ENCODE data around the gene ZFP1.

ZFP1 gene

DNA sequence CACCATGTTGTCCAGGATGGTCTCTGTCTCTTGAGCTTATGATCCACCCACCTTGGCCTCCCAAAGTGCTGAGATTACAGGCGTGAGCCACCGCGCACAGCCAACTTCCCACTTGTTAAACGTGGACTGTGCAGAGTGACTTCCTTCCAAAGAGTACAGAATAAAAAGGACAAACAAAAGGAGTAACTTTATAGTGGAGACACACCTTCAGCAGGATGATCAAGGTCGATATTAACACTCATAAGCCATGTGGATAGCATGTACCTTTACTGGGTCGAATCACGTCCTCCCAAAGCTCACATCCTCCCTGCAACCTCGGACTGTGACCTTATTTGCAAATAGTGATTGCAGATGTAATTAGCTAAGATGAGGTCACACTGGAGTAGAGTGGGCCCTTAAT, 10.1 kb upstream of the ZFP1 start:
- TF ChIP-seq, protein P1, sequence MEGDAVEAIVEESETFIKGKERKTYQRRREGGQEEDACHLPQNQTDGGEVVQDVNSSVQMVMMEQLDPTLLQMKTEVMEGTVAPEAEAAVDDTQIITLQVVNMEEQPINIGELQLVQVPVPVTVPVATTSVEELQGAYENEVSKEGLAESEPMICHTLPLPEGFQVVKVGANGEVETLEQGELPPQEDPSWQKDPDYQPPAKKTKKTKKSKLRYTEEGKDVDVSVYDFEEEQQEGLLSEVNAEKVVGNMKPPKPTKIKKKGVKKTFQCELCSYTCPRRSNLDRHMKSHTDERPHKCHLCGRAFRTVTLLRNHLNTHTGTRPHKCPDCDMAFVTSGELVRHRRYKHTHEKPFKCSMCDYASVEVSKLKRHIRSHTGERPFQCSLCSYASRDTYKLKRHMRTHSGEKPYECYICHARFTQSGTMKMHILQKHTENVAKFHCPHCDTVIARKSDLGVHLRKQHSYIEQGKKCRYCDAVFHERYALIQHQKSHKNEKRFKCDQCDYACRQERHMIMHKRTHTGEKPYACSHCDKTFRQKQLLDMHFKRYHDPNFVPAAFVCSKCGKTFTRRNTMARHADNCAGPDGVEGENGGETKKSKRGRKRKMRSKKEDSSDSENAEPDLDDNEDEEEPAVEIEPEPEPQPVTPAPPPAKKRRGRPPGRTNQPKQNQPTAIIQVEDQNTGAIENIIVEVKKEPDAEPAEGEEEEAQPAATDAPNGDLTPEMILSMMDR (IDR thresholded peaks at IDR 0.05; ENCODE audit: low read depth, low read length) = no peak
- no peak for DNase-seq (ENCODE audit: low read depth, low spot score)
- in situ Hi-C loops (cut with HindIII; ENCODE audit: low sequenced_read_pairs) = no loop called here
- H3K4me3 ChIP-seq (ENCODE audit: low read depth, low read length) = no peak overlapping the region

DNA sequence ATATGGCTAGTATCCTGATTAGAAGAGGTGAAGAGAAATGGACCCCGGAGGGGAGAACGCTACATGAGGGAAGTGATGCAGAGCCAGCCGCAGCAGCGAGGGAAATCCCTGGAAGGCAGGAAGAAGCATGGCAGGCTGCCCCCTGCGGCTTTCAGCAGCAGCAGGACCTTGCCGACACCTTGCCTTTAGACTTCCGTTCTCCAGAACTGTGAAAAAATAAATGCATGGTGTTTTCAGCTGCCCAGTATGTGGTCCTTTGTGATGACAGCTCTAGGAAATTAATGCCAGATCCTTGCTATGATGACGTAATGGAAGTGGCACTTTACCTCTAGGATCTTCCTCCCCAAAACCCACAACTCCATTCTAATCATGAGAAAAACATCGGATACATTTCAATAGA, 9.7 kb upstream of the ZFP1 start:
- H3K4me3 ChIP-seq (ENCODE audit: low read depth, low read length) = no peak overlapping the region
- DNase-seq (ENCODE audit: low read depth, low spot score) = peak; percentile 52
- in situ Hi-C loops (cut with HindIII; ENCODE audit: low sequenced_read_pairs) = no loop called here
- TF ChIP-seq, protein P1 (IDR thresholded peaks at IDR 0.05; ENCODE audit: low read depth, low read length) = no peak

DNA sequence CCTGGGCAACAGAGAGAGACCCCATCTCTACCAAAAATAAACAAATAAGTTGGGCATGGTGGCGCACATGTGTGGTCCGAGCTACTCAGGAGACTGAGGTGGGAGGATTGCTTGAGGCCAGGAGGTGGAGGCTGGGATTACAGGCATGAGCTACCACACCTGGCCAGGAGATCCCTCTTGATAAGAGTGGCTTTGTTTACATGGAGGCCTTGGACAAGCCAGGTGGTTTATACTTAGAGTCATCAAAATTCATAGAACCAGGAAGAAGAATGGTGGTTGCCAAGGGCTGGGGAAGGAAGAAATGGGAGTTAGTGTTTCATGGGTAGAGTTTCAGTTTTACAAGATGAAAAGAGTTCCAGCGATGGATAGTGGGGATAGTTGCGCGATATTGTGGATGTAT, 8.8 kb upstream of the ZFP1 start:
- TF ChIP-seq, protein P1 (IDR thresholded peaks at IDR 0.05; ENCODE audit: low read depth, low read length) = no peak
- H3K4me3 ChIP-seq (ENCODE audit: low read depth, low read length) = no peak overlapping the region
- in situ Hi-C loops (cut with HindIII; ENCODE audit: low sequenced_read_pairs) = no loop called here
- no peak for DNase-seq (ENCODE audit: low read depth, low spot score)

DNA sequence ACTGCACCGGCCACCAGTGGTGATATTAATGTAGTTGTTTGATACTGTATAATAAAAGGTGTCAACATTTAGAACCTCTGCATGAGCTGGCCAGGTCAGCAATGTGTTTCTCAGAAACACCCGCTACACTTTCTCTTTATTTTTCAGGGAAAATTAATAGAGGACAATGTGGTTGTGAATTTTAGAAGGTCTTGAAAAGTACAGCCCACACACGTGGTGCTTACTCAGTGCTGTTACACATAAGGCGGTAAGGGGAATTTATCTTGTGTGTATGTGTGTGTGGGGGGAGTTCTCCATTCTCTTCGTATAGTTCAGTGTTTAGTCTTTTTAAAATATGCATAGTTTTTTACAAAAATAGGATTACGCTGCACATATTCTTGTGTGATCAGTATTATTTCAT, 4.4 kb upstream of the ZFP1 start:
- TF ChIP-seq, protein P1 (IDR thresholded peaks at IDR 0.05; ENCODE audit: low read depth, low read length) = no peak
- DNase-seq (ENCODE audit: low read depth, low spot score) = no peak
- no peak overlapping the region for H3K4me3 ChIP-seq (ENCODE audit: low read depth, low read length)
- in situ Hi-C loops (cut with HindIII; ENCODE audit: low sequenced_read_pairs) = no loop called here

DNA sequence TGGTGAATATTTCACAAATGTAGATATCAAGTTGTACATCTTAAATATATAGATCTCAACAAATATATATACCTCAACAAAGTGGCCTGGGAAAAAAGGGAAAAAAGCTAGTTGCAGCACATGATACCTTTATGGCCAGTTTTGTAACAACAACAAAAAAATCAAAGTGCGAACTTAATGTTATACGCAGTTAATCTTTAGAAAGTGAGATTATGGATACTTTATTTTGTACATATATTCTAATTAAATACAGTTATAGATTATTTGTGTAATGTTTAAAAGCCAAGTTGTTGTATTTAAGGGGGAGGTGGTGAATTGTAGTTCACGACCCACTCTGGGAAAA, 385 bp upstream of the ZFP1 start:
- DNase-seq (ENCODE audit: low read depth, low spot score) = no peak
- H3K4me3 ChIP-seq (ENCODE audit: low read depth, low read length) = peak overlapping the region; percentile 91
- in situ Hi-C loops (cut with HindIII; ENCODE audit: low sequenced_read_pairs) = no loop called here
- TF ChIP-seq, protein P1 (IDR thresholded peaks at IDR 0.05; ENCODE audit: low read depth, low read length) = no peak

DNA sequence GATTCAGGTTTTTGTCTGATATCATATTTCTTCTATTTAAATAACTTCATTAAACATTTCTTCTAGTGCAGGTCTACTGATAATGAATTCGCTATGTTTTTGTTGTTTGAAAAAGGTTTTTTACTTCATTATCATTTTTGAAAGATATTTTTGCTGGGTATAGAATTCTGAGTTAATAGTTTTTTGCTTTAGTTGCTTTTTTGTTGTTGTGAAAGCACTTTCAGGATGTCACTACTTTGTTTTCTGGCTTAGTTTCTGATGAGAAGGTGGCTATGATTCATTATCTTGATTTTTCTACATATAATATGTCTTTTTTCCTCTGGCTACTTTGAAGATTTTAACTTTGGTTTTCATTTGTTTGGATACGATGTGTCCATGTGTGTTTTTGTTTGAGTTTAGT, 3.5 kb downstream of the ZFP1 start:
- TF ChIP-seq, protein P1 (IDR thresholded peaks at IDR 0.05; ENCODE audit: low read depth, low read length) = no peak
- no peak for DNase-seq (ENCODE audit: low read depth, low spot score)
- H3K4me3 ChIP-seq (ENCODE audit: low read depth, low read length) = no peak overlapping the region
- in situ Hi-C loops (cut with HindIII; ENCODE audit: low sequenced_read_pairs) = no loop called here

DNA sequence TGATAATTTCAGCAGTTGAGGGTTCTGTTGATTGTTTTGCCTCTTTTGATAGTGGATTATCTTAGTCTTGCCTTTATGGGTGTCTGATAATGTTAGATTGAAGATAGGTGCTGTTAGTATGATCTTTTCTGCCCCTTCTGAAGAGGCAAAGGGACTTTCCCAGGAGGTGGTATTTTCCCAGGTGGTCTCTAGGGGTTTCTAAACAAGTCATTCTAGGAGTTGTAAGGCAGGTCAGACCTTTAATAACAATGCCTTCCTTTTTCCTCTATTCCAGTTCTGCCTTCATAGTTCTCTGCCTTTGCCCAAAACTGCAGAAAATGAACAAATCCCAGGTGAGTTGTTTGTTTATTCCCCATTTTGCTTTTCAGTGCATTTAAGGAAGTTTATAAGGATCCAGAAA, 4.3 kb downstream of the ZFP1 start:
- DNase-seq (ENCODE audit: low read depth, low spot score) = no peak
- no peak overlapping the region for H3K4me3 ChIP-seq (ENCODE audit: low read depth, low read length)

More for the DNA sequence above, 4.3 kb downstream of the ZFP1 start:
- TF ChIP-seq, protein P1 (IDR thresholded peaks at IDR 0.05; ENCODE audit: low read depth, low read length) = no peak
- in situ Hi-C loops (cut with HindIII; ENCODE audit: low sequenced_read_pairs) = no loop called here
